Measurements from ENCODE around the gene CDIPT.
A peak's percentile ranks its signal among the peaks of the same experiment; 100 is the strongest.

The CDIPT gene

DNA sequence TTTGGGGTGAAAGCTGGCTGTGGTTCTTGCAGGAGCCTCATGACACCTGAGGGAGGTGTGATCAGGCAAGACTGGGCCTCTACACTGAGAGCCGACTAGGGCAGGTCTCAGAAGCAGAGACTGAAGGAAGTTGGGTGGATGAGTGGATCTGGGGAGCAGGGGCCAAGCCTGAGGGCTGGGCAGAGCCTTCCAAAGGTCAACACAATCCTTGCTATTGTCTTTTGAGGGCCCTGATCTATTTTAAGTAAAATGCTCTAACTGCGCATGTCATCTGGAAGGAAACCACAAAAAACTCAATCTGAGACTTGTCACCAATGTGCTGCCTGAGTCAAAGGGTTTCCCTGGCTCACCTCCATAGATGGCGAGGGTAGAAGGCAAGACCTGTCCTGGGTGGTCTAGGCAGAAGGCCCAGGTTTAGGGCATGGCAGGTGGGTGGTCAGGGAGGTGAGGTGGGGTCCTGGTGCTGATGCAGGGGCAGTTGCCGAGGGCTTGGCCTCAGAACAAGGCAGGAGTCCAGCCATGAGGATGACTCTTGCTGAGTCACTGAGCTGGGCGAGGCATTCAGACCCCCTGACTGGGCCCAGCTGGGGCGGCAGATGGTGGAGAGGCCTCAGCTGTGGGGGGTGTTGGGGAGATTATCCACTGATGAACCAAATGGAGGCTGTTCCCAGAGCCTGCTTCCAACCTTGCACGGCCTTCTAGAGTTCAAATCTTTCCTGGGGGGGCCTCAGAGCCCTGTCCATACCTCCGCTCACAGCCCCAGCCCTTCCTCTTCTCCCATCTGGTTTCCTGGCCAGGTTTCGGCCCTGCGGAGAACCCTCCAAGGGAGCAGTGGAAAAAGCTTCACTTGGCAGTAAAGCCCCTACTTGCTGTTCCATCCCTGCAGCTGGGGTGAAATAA is 37.6 kb downstream of the CDIPT start:
- Histone ChIP-seq H3K4me2 (ENCODE audit: low read length, poor library complexity, severe bottlenecking) (peak overlapping the region; percentile 36), H3K9me3 (ENCODE audit: control insufficient read depth, low read length) (no peaks in the 10 kb centered on the region), H3K36me3 (ENCODE audit: control insufficient read depth in 1 of 2, insufficient read depth in 2 of 2, low read depth in 1 of 2, low read length in 2 of 2) (peaks cover 5 to 22% of the 10 kb centered on the region in 2 experiments), H3K27ac (ENCODE audit: low read length, poor library complexity, severe bottlenecking) (peak overlapping the region; percentile 96), H3K4ac (ENCODE audit: low read depth in 1 of 2, low read length in 2 of 2) (peak overlapping the region; percentile 79 to 94), H2BK12ac (ENCODE audit: low read length in 2 of 2) (peak overlapping the region; percentile 19 to 86), H3K9ac (ENCODE audit: low read length) (peak overlapping the region; percentile 85), H4K91ac (ENCODE audit: low read length) (peak overlapping the region; percentile 74), H2AFZ (ENCODE audit: low read depth, low read length) (no peak overlapping the region), H2BK120ac (ENCODE audit: low read depth, low read length) (peak overlapping the region; percentile 69), H2BK15ac (ENCODE audit: low read depth, poor library complexity, severe bottlenecking) (peak overlapping the region; percentile 95), H3K4me1 (ENCODE audit: control insufficient read depth, insufficient read depth, low read depth, low read length) (peaks cover 44% of the 10 kb centered on the region), H2AK5ac (ENCODE audit: low read length, severe bottlenecking) (peak overlapping the region; percentile 94), H3K23ac (ENCODE audit: low read length in 2 of 2) (peak overlapping the region in 1 of 2 experiments; percentile 86), H4K8ac (ENCODE audit: low read length) (peak overlapping the region; percentile 66), H3K4me3 (ENCODE audit: insufficient read depth in 1 of 2, low read depth in 1 of 2, low read length in 2 of 2) (peak overlapping the region in 1 of 2 experiments; percentile 72), H3K79me1 (replicated peaks; ENCODE audit: low read length, poor library complexity, severe bottlenecking) (no peaks in the 10 kb centered on the region), H3K14ac (ENCODE audit: low read length in 2 of 2) (peak overlapping the region; percentile 21 to 26), H3K18ac (ENCODE audit: low read depth in 1 of 2, low read length in 2 of 2) (peak overlapping the region; percentile 71 to 72), H2BK5ac (ENCODE audit: low read depth, low read length, poor library complexity, severe bottlenecking) (peak overlapping the region; percentile 83), H3K27me3 (ENCODE audit: control insufficient read depth in 1 of 2, insufficient read depth in 1 of 2, low read length in 2 of 2) (no peaks in the 10 kb centered on the region)
- peak; percentile 80 for DNase-seq
- WGBS: 24% methylated on average over 10 of the region's 10 CpGs

DNA sequence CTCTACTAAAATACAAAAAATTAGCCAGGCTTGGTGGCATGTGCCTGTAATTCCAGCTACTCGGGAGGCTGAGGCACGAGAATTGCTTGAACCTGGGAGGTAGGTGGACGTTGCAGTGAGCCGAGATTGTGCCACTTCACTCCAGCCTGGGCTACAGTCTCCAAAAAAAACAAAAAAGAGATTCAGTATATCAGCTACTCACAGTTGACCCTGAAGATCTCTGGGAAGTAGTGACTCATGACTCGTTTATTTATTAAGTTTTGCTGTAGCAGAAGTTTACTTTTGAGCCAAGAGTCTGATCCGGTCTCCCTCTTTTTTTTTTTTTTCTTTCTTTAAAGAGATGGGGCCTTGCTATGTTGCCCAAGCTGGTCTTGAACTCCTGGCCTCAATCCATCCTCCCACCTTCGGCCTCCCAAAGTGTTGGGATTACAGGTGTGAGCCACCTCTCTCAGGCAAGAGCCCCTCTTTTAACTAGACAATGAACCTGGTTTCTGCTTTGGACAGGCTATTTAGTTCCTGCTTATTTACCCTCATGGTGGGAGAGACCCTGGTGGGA is 38.4 kb downstream of the CDIPT start:
- 8% methylated on average over 5 of the region's 7 CpGs for WGBS

DNA sequence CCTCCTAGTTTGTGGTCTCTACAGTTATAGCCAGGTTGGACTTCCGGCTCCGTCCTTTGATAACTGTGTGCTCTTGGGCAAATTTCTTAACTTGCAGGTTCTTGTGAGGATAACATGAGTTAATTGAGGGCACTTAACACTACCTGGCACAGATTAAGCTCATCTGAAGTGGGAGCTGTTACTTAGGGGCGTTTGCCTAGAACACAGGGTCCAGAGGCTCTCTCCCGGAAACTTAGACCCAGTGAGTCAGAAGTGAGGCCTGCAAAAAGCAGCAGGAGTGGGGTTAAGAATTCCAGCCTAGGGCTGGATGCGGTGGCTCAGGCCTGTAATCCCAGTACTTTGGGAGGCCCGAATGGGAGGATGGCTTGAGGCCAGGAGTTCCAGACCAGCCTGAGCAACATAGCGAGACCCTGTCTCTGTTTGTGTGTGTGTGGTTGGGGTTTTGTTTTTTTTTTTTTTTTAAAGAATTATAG is 41.3 kb downstream of the CDIPT start:
- Histone ChIP-seq H3K4ac (ENCODE audit: low read depth in 1 of 2, low read length in 2 of 2) (peak overlapping the region; percentile 15 to 84), H3K36me3 (ENCODE audit: control insufficient read depth in 1 of 2, insufficient read depth in 2 of 2, low read depth in 1 of 2, low read length in 2 of 2) (peaks cover 11 to 31% of the 10 kb centered on the region in 2 experiments), H2BK5ac (ENCODE audit: low read depth, low read length, poor library complexity, severe bottlenecking) (peak overlapping the region; percentile 94), H2AFZ (ENCODE audit: low read depth, low read length) (no peak overlapping the region), H2BK120ac (ENCODE audit: low read depth, low read length) (no peak overlapping the region), H3K79me1 (replicated peaks; ENCODE audit: low read length, poor library complexity, severe bottlenecking) (no peaks in the 10 kb centered on the region), H3K14ac (ENCODE audit: low read length in 2 of 2) (no peak overlapping the region), H3K27me3 (ENCODE audit: control insufficient read depth in 1 of 2, insufficient read depth in 1 of 2, low read length in 2 of 2) (no peaks in the 10 kb centered on the region), H3K27ac (ENCODE audit: low read length, poor library complexity, severe bottlenecking) (peak overlapping the region; percentile 99), H3K18ac (ENCODE audit: low read depth in 1 of 2, low read length in 2 of 2) (peak overlapping the region; percentile 68 to 85), H3K4me2 (ENCODE audit: low read length, poor library complexity, severe bottlenecking) (peak overlapping the region; percentile 65), H3K9ac (ENCODE audit: low read length) (peak overlapping the region; percentile 97), H3K4me3 (ENCODE audit: insufficient read depth in 1 of 2, low read depth in 1 of 2, low read length in 2 of 2) (peak overlapping the region; percentile 14 to 97), H3K4me1 (ENCODE audit: control insufficient read depth, insufficient read depth, low read depth, low read length) (peaks cover 51% of the 10 kb centered on the region), H2AK5ac (ENCODE audit: low read length, severe bottlenecking) (peak overlapping the region; percentile 99), H2BK12ac (ENCODE audit: low read length in 2 of 2) (peak overlapping the region in 1 of 2 experiments; percentile 75), H3K23ac (ENCODE audit: low read length in 2 of 2) (no peak overlapping the region), H4K8ac (ENCODE audit: low read length) (peak overlapping the region; percentile 45), H2BK15ac (ENCODE audit: low read depth, poor library complexity, severe bottlenecking) (no peak overlapping the region), H3K9me3 (ENCODE audit: control insufficient read depth, low read length) (no peaks in the 10 kb centered on the region), H4K91ac (ENCODE audit: low read length) (peak overlapping the region; percentile 94)
- 22% methylated on average over 7 of the region's 7 CpGs for WGBS
- DNase-seq: peak; percentile 86

More for the DNA sequence above, 38.4 kb downstream of the CDIPT start:
- no peaks in the 10 kb centered on the region for H3K79me1 ChIP-seq (replicated peaks; ENCODE audit: low read length, poor library complexity, severe bottlenecking)
- H3K9me3 ChIP-seq (ENCODE audit: control insufficient read depth, low read length): no peaks in the 10 kb centered on the region
- peak overlapping the region; percentile 42 for H2BK120ac ChIP-seq (ENCODE audit: low read depth, low read length)
- H3K14ac ChIP-seq (ENCODE audit: low read length in 2 of 2): peak overlapping the region; percentile 21 to 26
- H3K23ac ChIP-seq (ENCODE audit: low read length in 2 of 2): peak overlapping the region in 1 of 2 experiments; percentile 86
- peak overlapping the region; percentile 94 for H2AK5ac ChIP-seq (ENCODE audit: low read length, severe bottlenecking)
- peak overlapping the region; percentile 85 for H3K9ac ChIP-seq (ENCODE audit: low read length)
- peak overlapping the region; percentile 71 to 72 for H3K18ac ChIP-seq (ENCODE audit: low read depth in 1 of 2, low read length in 2 of 2)
- H2BK12ac ChIP-seq (ENCODE audit: low read length in 2 of 2): peak overlapping the region; percentile 19 to 20
- H3K4me3 ChIP-seq (ENCODE audit: insufficient read depth in 1 of 2, low read depth in 1 of 2, low read length in 2 of 2): peak overlapping the region in 1 of 2 experiments; percentile 72
- H2AFZ ChIP-seq (ENCODE audit: low read depth, low read length): no peak overlapping the region
- peaks cover 41% of the 10 kb centered on the region for H3K4me1 ChIP-seq (ENCODE audit: control insufficient read depth, insufficient read depth, low read depth, low read length)
- peak overlapping the region; percentile 95 for H2BK15ac ChIP-seq (ENCODE audit: low read depth, poor library complexity, severe bottlenecking)
- peak overlapping the region; percentile 96 for H3K27ac ChIP-seq (ENCODE audit: low read length, poor library complexity, severe bottlenecking)
- H4K91ac ChIP-seq (ENCODE audit: low read length): peak overlapping the region; percentile 74
- H4K8ac ChIP-seq (ENCODE audit: low read length): peak overlapping the region; percentile 36
- peak overlapping the region; percentile 79 to 94 for H3K4ac ChIP-seq (ENCODE audit: low read depth in 1 of 2, low read length in 2 of 2)
- H2BK5ac ChIP-seq (ENCODE audit: low read depth, low read length, poor library complexity, severe bottlenecking): peak overlapping the region; percentile 83
- H3K36me3 ChIP-seq (ENCODE audit: control insufficient read depth in 1 of 2, insufficient read depth in 2 of 2, low read depth in 1 of 2, low read length in 2 of 2): peaks cover 0 to 19% of the 10 kb centered on the region in 2 experiments
- DNase-seq: peak; percentile 81
- peak overlapping the region; percentile 13 for H3K4me2 ChIP-seq (ENCODE audit: low read length, poor library complexity, severe bottlenecking)
- H3K27me3 ChIP-seq (ENCODE audit: control insufficient read depth in 1 of 2, insufficient read depth in 1 of 2, low read length in 2 of 2): no peaks in the 10 kb centered on the region

Data from mesenchymal stem cell (in vitro differentiated cells and primary cell).